Pons (tissue), 1 donor: ENCODE results near the gene C14orf132.
A peak's percentile ranks its signal among the peaks of the same experiment; 100 is the strongest.

Experiments
- DNase-seq: peaks from one replicate; pipeline ENCODE4 v3.0.0-alpha.2; 2016; ENCODE audit warnings: low spot score

The C14orf132 gene

DNA sequence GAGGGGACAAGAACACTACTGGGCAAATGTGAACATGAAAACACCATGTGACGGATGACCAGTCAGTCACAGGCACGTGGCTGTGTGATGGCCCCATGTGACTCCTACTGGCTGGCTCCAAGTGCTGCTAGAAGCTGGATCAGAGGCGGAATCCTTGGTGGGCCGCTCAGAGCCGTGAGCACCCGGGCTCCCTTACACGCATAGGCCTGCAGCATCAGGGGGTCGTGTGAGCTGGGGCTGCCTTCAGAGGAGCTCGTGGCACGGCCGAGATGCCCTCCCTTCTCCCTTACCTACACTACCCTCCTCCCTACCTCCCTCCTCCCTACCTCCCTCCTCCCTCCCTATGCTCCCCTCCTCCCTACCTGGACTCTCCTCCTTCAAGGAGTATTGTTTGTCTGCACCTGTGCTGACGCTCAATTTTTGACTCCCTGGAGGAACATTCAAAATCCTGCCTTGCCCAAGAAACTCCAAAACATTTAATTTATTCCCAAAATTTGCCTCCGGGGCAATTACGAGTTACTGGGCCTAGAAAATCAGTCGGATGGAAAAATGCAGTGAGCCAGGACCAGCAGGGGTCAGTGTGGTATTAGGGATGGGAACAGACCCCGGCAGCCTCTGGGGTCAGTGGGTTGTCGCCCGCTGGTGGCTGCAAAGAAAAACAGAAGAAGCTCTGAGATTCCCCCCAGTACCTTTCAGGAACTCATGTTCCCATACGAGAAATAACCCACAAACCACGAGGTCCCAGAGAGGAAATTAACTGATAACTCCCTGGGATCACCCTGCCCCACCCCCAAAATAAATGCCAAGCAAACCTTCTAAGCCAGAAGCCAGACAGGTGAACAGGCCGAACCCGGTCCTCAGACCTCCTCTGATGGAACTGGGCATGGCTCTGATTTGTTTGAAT, 61.3 kb downstream of the C14orf132 start:
- DNase-seq: peak; percentile 77

DNA sequence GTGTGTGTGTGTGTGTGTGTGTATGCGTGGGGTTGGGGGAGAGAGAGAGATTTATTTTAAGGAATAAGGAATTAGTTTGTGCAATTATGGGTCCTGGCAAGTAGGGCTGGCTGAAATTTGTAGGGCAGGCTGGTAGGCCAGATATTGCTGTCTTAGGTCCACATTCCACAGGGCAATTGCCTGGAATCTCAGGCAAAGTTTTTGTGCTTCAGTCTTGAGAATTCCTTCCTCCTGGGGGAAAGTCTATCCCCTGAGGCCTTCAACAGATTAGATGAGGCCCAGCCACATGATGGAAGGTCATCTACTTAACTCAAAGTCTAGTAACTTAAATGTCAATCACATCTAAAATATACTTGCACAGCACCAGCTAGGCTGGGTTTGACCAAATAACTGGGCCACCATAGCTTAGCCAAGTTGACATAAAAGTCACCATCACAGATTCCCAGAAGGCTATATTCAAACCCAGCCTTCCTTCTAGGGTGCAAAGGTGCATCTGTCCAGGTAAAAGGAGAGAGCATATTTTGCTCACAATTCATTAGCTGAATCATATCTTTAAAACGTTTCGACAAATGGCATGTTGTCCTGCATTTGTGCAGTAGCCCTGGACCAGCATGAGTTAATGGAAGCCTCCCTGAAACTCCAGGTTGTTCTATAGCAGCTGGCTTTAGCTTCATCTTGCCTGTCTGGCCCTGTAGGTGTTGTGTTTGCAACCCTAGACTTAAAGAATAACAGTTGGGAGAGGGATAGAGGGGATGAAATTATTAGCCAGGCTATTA, 63.1 kb downstream of the C14orf132 start:
- DNase-seq: no peak

DNA sequence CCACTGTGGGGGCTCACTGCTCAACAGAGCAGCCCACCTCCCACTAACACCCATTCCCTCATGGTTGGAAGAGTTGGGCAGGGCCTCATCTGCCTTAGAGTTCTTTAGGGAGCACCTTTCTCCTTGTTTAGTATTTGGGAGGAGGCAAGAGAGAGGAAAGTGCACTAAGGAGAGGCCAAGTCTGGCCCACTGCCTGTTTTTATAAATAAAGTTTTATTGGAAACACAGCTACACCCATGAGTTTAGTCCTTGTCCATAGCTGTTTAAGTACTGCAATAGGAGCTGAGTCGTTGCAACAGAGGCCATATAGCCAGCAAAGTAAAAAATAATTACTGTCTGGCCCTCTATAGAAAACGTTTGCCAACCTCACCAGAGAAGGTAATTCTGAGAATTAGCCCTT, 63.9 kb downstream of the C14orf132 start:
- no peak for DNase-seq

DNA sequence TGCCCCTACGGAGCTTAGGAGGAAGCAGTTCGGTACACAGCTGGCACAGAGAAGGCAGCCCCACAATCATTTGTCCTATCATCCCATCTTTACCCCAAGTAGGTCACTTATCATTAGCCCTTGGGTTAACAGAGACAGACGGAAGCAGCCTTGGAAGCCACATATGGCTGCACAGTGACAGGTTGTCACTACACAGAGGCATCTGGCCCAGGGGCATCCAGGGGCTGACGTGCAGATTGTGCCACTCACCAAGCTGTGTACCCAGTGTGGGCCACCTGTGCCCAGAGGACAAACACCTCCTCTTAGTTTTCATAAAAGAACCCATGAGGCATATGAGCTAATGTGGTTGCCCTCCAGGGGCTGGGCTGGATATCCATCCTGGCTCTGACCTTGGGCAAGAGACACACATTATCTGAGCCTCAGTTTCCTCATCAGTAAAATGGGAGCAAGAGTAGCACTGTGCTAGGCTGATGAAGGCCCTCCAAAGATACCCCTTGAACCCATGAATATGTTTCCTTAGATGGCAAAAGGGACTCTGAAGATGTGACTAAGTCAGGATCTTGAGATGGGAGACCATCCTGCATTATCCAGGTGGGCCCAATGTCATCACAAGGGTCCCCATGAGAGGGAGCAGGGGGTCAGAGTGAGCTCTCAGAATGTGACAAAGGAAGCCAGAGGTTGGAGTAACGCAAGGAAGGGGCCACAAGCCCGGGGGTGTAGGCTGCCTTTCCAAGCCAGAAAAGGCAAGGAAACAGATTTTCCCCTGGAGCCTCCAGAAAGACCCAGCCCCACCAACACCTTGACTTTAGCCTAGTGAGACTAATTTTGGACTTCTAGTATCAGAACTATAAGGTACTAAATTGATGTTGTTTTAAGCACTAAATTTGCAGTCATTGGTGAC, 64.6 kb downstream of the C14orf132 start:
- DNase-seq: no peak

DNA sequence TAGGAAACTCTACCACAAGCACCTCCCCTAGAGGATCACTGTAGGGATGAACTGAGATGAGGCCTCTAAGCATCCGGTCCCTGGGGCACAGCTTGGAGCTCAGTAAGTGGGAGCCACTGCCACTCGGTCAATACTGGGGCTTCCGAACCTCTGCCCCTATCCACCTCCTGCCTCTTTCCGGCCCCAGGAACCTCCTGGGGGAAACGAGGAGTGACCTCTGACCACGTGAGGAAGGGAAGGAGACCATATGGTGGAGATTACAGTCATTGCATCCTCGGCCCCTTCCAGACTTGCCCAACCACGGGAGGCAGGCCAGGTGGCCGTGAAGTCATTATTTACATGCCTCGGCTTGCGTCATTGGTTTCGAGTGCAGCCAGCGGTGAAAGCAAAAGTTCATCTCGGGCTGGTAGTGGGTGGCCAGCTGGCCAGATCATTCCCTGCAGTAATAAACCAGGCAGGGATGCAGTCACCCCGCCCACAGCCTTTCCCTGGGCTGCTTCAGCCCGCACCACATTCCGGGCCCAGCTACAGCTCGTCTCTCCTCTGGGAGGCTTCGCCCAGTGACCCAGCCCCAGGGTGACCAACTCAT, 65.4 kb downstream of the C14orf132 start:
- no peak for DNase-seq

DNA sequence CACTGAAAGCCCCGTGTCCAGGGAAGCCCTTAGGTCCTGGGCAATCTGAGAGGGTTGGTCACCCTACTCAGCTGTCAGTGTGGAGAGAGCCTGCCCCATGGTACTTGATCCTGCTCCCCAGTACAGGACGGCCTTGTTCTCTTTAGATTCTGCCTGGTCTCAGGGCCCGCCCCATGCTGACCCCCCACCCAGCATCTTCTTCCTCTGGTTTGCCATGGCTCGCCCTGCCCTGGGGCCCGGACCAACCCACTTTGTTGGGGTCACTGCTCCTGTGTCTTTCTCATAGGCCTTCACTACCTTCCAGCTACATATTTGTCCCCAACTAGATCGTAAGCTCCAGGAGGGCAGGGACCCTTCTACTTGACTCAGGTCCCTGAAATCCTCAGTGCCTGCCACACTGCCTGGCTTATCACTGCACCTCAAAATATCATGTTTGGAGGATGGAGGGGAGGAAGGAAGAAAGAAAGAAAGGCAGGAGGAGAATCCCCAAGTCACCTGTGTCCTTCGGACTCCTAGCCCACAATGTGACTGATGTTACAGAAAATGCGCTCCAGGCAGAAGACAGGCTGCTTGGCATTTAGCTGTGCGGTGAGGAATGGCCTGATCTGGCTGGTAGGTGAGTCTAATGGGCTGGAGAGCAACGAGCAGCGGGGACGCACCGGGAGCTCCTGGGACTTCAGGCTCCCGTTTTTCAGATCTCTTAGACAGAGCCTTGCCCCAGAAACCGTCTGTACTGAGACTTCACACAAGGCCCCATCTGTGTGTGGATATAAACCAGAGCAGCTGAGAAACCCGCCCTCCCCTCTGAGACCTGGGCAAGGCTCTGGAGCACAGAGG, 66.1 kb downstream of the C14orf132 start:
- no peak for DNase-seq

DNA sequence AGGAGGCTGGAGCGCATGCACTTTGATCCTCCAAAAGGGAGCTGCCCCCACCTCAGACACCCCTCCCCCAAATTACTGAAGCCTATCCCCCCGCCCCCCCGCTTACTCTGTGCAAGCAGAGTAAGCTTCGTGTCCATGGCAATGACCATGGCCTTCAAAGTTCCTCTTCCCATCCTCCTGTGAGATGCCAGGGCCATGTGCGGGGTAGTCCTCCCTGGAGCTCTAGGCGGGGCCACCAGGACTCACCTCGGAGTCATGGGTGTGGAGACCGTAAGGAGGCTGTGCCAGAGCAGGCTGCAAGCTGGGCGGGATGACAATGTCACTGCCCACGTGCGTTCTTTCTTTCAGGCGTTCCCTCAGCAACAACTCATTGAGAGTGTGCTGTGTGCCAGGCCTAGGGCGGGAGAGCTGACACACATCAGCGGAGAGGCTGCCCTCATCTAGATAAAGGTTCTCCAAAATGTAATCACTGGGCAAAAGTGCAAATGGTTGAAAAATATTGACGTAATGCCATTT, 66.8 kb downstream of the C14orf132 start:
- DNase-seq: no peak

DNA sequence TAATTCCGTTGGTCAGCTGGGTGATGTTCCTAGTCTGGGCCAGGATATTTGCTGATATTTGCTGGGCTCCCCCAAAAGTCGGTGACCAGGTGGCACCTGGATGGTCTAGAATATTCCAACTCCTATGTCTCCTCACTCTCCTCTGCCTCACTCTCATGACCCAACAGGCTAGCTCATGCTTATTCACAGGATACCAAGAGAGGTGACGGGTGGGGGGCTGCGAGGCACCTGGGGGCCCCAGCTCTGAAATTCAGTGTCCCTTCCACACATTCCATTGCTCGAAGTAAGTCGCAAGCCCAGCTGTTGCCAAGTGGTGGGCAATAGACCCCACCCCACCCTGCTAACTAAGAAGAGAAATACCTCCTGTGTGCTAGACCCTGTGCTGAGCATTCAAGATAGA, 67.7 kb downstream of the C14orf132 start:
- DNase-seq: no peak

DNA sequence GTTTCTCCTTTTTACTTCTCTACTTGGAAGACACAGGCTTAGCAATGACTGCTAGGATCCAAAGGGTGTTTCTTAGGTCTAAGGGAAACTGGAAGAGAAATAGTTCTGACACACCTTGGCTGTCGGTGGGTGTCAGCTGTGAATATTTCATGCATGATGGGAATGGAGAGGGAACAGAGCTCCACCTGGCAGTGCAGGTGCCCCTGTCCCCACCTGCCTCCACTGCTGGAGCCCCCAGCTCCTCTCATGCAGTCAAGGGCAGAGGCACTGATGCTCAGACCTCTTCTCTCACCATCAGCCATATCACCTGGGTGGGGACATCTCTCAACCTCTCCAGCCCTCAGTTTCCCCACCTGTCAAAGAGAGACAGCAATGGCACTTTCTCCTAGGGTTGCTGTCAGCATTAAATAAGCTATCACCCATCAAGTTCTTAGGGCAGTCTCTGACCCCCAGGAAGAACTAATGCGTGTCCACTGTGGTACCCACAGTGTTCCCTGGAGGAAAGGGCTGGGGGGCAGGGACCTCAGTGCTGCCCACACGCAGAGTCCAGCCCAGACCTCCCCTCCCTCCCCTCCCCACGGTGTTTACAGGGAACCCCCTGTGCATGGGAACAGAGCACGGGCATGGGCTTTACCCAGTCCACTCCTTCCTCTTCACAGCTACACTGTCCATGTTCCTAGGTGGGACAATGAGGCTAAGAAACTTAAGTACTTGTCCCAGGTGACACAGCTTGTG, 69.1 kb downstream of the C14orf132 start:
- DNase-seq: no peak

DNA sequence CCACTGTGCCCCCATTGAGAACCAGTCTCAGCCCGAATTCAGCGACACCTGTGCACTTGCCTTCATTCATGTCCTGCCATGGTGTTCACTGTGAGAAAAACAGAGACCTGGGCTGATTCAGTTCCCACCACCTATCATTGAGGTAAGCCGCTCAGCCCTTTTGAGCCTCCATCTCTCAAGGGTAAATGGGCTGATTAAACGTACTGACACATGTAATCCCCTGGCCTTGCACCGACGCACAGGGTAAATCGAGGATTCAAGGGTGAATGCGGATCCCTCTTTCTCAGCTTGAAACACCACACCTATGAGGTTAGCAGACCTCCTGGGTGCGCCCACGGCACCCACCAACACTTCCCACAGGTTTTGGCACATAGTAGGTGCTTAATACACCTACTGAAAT, 69.7 kb downstream of the C14orf132 start:
- DNase-seq: no peak

DNA sequence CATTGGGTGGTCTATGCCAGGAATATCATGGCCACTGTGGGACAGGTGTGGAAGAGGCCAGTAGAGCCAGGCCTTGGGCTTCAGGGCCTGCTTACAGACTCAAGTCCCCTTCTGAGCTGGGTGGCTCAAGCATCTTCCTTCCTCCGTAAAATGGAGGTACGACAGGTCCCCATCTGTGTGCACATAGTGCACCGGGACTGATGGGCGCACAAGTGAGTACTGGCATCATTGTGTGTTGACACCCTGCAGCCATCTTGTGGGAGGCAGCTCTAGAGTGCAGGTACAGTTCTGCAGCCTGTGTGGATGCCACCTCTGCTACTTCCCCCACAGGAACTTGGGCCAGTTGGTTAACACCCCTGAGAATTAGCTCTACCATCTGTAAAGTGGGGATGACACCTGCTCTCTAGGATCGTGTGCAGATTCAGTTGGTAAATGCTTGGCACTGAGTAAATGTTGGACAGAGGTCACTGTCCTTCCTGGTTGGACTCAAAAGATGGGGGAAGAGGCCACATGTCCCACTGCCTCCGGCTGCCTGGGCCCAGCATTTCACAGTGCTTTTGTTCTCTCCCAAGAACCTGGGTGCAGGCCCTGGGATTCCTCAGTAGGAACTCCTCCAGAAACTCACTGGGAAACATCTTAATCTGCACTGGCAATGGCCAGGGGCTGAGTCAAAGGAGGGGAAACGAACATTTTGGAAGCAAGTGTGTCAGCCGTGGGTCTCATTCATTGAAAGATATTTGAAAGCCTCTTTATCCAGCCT, 70.6 kb downstream of the C14orf132 start:
- DNase-seq: no peak

DNA sequence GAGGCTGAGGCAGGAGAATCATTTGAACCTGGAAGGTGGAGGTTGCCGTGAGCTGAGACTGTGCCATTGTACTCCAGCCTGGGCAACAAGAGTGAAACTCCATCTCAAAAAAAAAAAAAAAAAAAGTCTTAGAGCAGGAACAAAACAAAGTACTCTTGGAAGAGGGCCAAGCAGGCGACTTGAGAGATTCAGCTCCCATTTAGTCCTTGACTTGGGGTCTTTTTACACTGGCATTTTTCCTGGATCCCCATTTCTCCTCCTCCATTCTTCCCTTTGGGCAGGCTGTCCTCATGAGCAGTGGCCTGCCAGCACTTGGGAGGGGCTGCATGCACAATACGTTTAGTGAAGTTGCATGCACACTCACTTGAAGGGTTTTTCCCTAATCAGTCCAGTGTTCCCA, 72.9 kb downstream of the C14orf132 start:
- no peak for DNase-seq

DNA sequence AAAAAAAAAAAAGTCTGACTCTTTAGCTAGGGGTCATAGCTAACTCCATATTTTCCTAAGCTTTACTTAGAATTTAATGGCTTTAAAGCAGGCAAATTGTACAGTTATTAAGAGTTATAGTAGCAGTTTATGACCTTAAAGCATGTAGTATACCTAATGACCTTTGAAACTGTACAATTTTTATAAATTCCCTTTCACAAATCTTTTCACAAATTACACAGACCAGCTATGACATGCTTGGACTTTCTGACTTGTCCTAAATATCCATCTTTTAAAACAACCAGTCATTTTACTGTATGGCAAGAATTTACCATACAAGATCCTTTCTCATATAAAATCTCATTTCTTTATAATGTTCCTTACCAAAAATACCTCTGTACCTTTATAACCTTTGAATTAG, 74.8 kb downstream of the C14orf132 start:
- DNase-seq: no peak

DNA sequence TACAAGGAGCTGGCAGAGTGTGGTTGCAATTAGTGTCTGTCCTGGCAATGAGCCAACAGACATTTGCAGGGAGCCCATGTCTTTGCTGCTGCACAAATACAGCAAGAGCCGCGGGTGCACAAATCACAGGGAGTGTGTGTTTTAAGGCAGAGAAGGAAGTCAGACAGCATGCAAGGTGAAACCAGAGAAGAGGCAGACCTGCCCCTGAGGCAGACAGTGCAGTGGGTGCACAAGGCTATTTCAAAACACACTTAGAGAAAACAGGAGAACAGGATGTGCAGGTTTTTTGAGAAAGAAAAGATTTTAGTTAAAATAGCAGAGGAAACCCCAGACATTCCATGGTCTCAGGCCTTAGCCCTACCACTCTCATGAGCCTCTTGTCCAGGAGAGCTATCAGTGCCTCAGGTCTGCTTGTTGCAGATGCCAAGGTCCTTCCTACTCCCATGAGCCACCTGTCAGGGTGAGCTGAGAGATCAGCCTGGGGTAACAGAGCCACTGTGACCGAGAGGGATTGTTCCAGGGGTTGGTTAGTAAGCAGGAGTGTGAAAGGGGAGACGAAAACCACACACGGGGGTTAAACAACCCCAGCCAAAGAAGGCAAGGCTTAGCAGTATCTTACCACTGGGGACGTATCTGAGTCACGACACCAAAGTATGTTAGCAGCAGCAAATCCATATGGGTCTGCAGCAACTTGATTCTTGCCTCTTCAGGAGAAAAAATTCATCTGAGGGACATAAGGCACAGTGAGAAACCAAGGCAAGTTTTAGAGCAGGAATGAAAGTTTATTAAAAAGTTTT, 78.1 kb downstream of the C14orf132 start:
- no peak for DNase-seq

DNA sequence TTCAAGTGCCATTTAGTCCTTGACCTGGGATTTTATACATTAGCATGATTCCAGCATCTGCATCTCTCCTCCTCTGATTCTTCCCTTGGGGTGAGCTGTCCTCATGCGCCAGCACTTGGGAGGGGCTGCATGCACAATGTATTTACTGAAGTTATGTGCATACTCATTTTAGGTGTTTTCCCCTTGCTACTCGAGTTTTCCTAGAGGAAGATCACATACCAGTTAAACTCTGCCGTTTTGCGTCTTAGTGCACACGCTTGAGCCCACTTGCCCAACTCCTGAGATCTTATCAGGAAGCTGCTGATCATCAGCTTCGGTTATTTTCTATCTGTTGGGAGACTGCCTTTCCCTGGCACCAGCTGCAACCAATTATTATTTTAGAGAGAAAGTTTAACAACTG, 78.8 kb downstream of the C14orf132 start:
- DNase-seq: no peak

DNA sequence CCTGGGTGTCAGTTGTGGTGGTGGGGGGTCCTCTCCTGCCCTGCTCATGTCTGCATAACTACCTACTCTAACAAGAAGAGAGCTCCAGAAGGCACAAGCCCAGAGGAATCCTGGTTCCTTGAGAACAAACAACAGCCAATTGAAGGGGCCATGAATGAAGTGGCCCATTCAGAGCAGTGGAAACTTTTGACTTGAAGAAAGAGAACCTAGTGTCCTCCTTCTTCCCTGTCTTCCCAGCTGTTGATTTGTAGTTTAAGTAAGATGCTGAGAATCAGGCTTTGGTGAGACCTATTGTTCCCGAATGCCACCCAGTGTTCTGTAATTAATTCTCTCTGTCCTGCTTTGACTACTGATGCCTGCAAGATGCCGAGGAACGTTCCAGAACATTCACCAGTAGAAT, 79.2 kb downstream of the C14orf132 start:
- DNase-seq: no peak

DNA sequence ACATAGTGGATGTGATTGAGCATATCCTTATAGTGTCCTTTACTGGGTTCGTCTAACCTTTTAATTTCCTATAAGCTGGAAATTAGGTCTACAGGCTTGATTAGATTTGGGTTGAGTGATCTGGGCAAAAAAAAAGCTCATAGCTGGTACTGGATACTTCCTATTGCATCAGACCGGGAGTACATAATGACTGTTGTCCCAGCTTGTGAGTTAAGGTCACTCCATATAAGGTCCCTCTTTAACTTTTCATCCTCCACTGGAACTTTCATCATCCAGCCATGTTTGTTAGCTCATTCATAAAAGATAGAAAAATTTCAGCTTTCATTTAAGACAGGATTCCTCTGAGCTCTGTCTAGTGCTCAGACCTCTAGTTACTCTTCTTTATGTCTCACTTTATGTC, 80.8 kb downstream of the C14orf132 start:
- no peak for DNase-seq

DNA sequence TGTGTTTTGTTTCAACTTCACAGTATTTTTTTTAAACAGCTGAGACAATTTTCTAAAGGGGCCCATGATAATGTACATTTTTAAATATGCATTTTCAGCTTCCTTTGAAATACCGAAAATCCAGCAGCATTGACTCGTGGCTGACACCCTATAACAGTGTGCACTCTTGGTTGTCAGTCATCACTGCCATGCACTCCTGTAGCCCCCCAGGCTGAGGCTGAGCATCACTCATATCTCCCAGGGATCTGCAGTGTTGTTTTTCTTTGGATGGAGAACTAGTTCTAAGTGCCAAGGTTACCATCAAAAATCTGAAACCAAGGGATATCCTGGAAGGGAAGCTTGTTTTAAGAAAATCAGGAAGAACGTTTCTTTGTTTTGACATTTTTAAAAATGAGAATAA, 81.2 kb downstream of the C14orf132 start:
- no peak for DNase-seq
